ENCODE results near the gene DTNBP1.
"Not testable (repeated sequence)": the region's sequence is repeated elsewhere in the genome, so short reads cannot be mapped to it uniquely, and the experiment has no call there.

GRCh38 chr6:15666896-15667295 is 4.1 kb upstream of the DTNBP1 start:
- TF ChIP-seq POLR2A (IDR thresholded peaks at IDR 0.05) = not testable (repeated sequence)
- TF ChIP-seq, protein P1, sequence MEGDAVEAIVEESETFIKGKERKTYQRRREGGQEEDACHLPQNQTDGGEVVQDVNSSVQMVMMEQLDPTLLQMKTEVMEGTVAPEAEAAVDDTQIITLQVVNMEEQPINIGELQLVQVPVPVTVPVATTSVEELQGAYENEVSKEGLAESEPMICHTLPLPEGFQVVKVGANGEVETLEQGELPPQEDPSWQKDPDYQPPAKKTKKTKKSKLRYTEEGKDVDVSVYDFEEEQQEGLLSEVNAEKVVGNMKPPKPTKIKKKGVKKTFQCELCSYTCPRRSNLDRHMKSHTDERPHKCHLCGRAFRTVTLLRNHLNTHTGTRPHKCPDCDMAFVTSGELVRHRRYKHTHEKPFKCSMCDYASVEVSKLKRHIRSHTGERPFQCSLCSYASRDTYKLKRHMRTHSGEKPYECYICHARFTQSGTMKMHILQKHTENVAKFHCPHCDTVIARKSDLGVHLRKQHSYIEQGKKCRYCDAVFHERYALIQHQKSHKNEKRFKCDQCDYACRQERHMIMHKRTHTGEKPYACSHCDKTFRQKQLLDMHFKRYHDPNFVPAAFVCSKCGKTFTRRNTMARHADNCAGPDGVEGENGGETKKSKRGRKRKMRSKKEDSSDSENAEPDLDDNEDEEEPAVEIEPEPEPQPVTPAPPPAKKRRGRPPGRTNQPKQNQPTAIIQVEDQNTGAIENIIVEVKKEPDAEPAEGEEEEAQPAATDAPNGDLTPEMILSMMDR (IDR thresholded peaks at IDR 0.05) = not testable (repeated sequence)

All from Peyer's patch (tissue), 4 donors.